ENCODE results near the gene NAALADL2.
"Not testable (repeated sequence)": the region's sequence is repeated elsewhere in the genome, so short reads cannot be mapped to it uniquely, and the experiment has no call there.

NAALADL2 gene

DNA sequence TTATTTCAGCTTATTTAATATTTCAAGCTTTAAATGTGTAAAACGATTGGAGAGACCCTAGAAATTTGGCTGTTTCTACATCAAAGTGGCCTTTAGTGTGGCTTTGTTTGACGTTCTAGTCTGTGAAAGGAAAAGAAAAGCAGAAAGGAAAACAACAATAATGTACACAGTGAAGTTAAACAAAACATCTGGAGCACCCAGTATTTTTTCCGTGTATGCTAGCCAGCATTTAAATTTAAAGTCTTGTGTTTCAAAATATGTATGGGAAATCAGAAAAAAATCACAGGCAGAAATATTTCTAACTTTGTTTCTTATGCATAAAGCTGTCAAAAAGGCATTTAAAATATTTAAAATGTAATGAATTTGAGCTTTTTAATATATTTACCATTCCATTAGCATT, 218.1 kb downstream of the NAALADL2 start:
- no peak for DNase-seq

DNA sequence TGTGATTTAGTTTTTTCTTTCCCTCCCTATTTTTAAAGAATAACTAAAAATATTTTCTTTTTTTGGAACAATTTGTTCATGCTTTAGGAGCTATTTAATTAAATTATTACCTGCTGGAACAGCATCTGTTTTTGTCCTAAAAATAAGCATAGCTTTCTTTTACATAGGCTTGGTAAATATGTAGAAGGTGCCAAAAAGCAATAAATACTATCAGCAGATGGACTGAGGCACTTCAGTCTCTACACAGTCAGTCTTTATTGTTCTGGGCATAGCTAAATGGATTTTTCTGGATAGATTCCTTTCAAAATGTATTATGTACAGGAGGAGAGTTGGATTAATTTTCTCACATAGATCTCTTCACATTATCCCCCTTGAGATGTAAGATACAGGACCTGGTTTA, 223.5 kb downstream of the NAALADL2 start:
- DNase-seq = peak; percentile 72 to 85

- not testable (repeated sequence) for DNase-seq
Observed at GRCh38 chr3:175087128-175087527, 228.0 kb downstream of the NAALADL2 start.

DNA sequence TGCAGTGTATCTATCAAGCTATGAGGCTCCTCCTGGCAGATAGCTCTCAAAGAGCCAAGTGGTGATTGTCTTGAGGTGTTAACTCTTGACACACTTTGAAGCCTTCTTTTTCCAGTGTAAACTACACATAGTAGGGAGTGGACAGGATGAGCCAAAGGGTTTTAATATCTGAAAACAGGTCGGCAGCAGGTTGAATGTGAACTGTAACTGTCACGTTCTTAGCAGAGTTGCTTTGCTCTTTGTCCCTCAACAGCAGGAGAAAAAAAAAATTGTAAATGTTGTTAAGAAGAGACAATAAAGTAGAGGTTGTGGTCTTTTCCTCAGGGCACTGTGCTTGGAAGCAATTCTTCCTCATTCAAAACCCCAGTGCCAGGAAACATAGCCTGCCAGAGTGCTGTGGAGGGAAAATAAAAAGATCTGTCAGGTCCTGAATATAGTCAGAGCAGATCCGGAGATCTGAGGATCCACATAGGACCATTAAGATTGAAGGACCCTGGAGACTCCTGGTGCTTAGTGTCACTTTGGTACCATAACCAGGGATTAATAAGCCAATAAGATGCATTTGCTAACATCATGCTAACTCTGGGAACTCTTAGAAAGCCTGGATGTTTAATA, 229.7 kb downstream of the NAALADL2 start:
- DNase-seq = peak; percentile 75 to 77

DNA sequence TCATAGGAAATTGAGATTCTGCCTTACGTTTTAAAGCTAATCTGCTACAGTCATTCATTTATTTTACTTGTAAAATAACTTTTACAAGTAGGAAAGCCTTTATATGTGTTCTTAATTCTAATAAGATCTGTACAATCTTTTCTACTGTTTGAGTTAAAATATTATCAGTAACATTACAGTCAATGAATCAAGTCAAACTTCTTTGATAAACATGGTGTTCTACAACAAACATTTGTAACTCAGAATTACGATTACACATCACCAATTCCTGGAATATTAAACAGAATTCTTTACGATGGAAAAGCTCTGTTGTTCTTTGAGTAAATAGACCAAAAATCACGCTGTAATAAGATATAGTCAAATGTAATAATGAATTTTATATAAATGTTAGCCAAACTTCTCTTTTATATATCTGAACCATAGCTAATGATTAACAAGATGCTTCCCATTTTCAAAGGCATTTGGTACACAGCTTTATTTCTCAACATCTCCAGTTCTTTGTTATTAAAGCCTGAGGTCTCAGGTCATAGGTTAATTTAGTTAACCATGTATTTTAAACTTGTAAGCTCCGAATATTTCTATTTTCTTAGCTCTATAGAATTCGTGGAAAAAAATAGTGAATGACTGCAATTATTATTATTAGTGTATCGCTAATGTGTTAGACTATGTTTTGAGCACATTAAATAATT, 232.4 kb downstream of the NAALADL2 start:
- no peak for DNase-seq

DNA sequence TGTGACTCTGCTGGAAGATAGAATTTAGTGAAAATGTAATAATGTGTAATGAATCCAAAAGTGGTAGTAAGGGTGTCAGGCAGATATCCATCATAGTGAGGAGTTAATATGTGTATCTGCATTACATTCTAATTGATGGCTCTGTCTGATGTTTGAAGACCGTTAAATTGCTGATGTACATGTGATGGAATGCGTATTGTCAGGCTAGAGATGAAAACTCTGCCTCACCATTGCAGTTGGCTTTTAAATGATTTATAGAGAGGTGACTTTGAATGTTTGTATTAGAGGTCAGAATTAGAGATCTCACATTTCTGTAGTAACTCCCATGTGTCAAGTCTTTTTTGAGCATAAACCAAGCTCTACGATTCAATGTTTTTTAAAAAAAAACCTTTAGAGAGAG, 234.6 kb downstream of the NAALADL2 start:
- DNase-seq = no peak

DNA sequence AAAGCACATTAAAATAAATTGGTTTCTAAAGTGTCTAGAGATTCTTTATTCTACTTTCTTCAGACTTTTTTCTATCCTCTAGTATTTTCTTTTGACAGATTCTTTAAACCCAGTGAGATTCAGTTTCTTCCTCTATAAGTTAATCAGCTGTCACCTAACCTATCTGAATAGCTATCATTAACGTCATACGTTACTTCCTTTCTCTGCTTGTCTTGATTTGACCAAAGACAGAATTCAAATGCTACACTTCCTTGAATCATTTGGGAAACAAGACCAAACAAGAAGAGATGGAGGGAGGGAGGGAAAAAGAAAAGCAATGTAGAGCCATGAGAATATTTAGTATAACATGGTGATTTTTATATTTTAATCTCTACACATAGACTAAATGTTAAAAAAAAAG, 235.2 kb downstream of the NAALADL2 start:
- DNase-seq = no peak

GRCh38 chr3:175098644-175099043, 239.5 kb downstream of the NAALADL2 start:
- no peak for DNase-seq

DNA sequence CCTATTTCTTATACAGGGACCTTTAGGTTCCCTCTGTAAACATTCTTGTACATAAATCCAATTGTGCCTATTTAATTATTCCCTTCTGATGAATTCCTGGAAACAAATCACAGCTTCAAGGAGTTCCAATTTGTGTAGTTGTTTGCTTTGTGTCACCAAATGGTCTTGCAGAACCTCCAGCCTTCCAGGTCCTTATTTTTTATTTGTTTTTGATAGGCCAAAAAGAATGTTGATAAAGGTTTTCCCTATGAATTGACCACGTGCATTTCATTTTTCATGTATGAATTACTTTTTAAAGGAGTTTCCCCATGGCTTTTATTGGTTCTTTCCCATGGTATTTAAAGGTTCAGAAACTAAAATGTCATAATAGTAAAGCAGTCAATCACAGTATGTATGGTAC, 243.0 kb downstream of the NAALADL2 start:
- DNase-seq = no peak

DNA sequence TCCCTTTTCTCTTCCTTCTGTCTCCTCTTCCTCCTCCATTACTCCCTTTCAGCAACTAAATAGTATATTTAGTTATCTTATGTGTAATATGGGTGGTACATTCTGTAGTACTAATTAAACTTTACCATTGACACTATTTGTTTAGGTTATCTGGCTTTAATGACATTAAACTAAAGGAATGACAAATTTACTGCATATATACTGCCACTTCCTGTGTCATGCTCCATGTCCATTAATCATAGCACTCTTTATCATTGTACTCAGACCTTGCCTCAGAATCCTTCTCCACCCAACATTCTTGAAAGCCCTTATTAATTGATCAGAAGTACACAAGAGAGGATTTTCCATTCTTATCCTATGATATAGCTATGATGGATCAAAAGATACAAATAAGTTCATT, 244.2 kb downstream of the NAALADL2 start:
- DNase-seq = no peak

DNA sequence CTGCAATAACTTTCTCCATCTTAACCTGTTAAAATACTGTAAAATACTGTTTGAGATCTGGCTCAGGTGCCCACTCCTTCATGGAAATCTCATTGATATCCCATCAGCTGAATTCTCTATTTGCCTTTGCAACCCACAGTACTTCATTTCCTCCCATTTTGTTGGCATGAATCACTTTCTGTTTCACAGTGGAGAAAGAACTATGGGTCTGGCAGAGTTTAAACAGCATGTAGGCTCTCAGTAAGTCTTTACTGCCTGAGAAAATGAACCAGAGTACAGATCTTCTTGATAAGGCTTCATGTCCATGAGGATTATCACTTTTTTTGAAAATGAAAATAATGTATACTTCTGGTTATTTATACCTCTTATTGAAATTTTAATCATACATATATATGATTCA, 245.9 kb downstream of the NAALADL2 start:
- DNase-seq = no peak

DNA sequence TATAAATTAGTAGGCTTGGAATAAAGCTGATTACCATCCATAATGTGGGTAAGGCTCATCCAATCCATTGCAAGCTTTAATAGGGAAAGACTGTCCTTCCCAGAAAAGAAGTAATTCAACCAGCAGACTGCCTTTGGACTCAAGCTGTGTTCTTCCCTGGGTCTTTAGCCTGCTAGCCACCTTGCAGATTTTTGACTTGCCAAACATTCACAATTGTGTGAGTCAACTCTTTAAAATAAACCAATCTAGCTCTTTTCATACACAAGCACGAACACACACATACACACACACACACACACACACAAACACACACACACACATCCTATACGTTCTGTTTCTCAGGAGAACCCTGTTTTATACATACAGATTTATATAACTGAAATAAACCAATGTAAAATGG, 248.1 kb downstream of the NAALADL2 start:
- no peak for DNase-seq

GRCh38 chr3:175107995-175108394, 248.9 kb downstream of the NAALADL2 start:
- DNase-seq = no peak

GRCh38 chr3:175108613-175109151, 249.5 kb downstream of the NAALADL2 start:
- DNase-seq = no peak

DNA sequence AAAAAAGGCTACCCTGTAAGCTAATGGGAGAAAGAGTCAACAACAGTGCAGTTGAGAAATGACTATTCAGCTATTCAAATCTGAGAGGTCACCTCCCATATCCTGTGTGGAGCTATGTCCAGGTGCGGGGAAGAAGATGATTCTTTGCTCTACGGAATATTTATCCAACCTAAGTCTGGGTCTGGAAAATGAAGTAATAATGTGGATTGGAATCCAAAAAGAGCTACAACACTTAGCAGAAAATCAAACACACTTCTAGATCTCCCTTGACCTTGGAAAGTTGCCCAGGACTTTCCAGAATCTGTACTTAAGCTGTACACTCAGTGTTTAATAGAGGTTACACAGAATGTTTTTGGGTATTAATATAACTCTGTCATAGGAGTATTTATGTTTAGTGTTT, 251.9 kb downstream of the NAALADL2 start:
- DNase-seq = no peak

DNA sequence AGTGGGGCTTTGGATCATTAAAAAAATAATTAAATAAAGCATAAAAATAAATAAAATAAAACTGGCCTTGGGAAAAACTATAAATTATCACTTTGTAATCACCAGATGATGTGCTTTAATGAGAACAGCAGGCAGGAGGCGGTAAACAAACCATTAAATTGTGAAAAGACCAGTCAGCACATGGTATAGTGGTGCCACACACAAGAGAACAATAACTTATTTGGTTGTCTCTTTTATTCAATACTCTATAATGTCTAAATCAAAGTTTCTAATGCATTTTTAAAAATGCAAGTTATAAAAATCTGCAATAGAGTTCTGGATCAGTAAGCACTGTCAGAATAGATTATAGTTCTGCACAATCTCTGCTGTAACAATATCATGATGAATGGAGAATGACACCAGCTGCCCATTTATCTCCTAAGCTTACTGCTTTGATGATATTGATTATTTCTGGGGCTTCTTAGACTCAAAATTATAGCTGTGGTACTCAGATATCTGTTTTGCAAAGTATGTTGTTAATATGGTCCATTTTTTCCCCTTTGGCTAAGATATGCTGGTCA, 259.3 kb downstream of the NAALADL2 start:
- DNase-seq = no peak

DNA sequence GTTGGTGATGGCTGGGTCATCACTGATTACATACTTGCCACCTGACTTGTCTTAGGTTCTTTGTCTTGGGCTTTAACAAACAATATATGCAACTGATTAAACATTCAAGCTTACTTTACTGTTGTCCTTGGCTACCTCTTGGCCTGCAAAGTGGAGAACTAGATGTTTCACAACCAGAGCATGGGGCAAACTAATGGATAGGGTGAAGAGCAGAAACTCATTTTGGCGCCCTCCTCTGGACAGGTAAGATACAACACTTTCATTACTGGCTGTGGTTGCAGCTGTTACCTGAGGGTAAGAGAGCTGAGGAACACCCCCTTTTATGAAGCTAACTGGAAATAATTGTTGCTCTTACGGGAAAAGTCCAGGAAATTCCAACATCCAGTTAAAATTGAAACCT, 262.1 kb downstream of the NAALADL2 start:
- DNase-seq = no peak

DNA sequence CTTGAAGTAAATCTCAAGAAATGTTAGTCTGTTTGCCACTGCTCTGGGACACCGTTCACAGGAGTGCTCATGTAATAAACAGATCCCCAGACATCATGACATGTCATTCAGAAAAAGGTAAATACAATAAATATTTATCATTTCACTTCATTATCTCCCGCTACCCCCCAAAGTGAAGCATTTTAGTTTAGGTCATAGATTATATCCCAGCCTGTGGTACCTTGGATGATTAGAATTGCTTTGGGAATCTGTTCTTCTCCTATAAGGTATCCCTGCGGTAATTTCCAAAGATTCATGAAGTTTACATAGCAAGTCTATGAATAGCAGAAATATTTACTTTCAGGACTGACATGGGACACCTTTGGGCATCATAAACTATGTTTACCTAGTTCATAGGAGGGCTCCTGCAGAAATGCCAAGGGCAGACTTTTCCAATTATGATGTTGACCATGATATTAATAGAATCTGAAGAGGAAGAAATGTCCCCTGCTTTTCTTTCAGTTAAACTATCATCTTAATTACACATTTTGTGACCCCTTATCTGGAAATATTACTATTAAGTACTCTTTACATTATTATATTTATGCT, 268.0 kb downstream of the NAALADL2 start:
- no peak for DNase-seq

- no peak for DNase-seq
Observed at GRCh38 chr3:175129126-175129525, 270.0 kb downstream of the NAALADL2 start.

- DNase-seq = no peak
Observed at GRCh38 chr3:175129571-175129970, 270.4 kb downstream of the NAALADL2 start.

DNA sequence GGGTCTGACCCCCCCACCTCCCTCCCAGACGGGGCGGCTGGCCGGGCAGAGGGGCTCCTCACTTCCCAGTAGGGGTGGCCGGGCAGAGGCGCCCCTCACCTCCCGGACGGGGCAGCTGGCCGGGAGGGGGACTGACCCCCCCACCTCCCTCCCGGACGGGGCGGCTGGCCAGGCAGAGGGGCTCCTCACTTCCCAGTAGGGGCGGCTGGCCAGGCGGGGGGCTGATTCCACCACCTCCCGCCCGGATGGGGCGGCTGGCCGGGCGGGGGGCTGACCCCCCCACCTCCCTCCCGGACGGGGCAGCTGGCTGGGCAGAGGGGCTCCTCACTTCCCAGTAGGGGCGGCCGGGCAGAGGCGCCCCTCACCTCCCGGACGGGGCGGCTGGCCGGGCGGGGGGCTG, 272.7 kb downstream of the NAALADL2 start:
- DNase-seq = not testable (repeated sequence)

DNA sequence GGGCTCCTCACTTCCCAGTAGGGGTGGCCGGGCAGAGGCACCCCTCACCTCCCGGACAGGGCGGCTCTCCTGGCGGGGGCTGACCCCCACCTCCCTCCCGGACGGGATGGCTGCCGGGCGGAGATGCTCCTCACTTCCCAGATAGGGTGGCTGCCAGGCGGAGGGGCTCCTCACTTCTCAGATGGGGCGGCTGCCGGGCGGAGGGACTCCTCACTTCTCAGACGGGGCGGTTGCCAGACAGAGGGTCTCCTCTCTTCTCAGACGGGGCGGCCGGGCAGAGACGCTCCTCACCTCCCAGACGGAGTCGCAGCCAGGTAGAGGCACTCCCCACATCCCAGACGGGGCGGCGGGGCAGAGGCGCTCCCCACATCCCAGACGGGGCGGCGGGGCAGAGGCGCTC, 273.6 kb downstream of the NAALADL2 start:
- not testable (repeated sequence) for DNase-seq

DNA sequence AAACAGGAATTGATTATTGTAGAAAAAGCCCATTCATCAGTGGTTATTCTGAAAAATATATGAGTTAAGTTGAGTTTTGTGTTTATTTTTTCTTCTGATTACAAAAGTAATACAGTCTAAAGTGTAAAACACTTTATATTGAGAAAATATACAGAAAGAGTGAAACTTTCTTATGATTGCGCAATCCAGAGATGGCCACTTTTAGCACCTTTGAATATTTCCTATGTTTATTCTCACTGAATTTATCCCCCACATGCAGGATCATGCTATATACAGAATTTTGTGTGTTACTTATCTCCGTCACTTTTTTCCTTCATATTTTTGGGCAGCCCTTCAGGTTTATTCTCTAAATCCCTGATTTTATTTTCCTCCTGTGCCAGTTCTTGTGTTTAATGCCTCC, 285.2 kb downstream of the NAALADL2 start:
- no peak for DNase-seq

DNA sequence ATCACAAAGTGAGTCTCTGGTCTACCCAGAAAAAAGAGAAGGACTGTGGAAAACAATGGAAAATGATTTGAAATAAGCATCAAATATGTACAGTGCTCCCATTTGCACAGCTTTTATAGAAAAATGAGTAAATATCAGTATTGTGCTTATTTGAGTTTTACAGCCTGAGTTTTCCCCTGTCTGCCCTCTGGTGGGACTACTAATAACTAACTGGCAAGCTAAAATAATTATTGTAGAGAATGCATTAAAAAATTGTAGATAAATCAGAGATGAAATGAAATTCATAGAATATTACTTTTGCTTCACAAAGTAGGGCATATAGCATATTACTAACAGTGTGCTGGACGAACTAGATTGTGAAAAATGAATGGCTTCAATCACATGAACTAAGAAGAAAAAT, 287.1 kb downstream of the NAALADL2 start:
- DNase-seq = peak in 1 of 2 experiments; percentile 26
